ENCODE measurements around the gene GLO1.

GRCh38 chr6:38695227-38695900, 7.6 kb downstream of the GLO1 start:
- no peak for TF ChIP-seq REST (IDR thresholded peaks at IDR 0.05; ENCODE audit: insufficient read depth in 1 of 2, low read depth in 2 of 2, low read length in 2 of 2)
- TF ChIP-seq POLR2AphosphoS5 (IDR thresholded peaks at IDR 0.05; ENCODE audit: low read depth, low read length), result no peak
- no peak for TF ChIP-seq SIN3A (IDR thresholded peaks at IDR 0.05; ENCODE audit: borderline replicate concordance, insufficient read depth, low read length)
- no peak for TF ChIP-seq TAF1 (IDR thresholded peaks at IDR 0.05; ENCODE audit: borderline replicate concordance, insufficient read depth, low read length)
